K562 (cell line): ENCODE data around the gene PRDM12. TPM values are rescaled to one million over a fixed set of nuclear protein-coding genes. Genes with fewer than 3 reads are reported as not detected.

ENCODE experiments used
- C11orf30 ChIP-seq: fragments of 450-650 bp; IDR thresholded peaks from 2 replicates; pipeline ENCODE4 v1.6.1; 2016; ENCODE audit warnings: low read depth, mild to moderate bottlenecking
- CBX8 ChIP-seq: fragments of 200-600 bp; sonication (generic); IDR thresholded peaks from 2 replicates; pipeline ENCODE4 v1.6.1; 2012; ENCODE audit warnings: borderline replicate concordance, mixed run types, low read depth, mild to moderate bottlenecking, moderate library complexity, mixed read lengths, low read length, control low read depth, inconsistent platforms; ENCODE audit not compliant: poor library complexity, severe bottlenecking; ENCODE audit errors: extremely low read depth
- COPS2 ChIP-seq: fragments of 450-650 bp; conservative IDR thresholded peaks from 2 replicates; pipeline ENCODE4 v1.6.1; 2016; ENCODE audit warnings: mild to moderate bottlenecking, moderate library complexity
- KDM1A ChIP-seq, 2 experiments: fragments of 450-650 bp; IDR thresholded peaks; 2 replicates each; pipeline ENCODE4 v1.6.1; 2016; ENCODE audit warnings: mild to moderate bottlenecking in 2 of 2
- L3MBTL2 ChIP-seq: fragments of 450-650 bp; IDR thresholded peaks from 2 replicates; pipeline ENCODE4 v1.6.1; 2016; ENCODE audit warnings: mild to moderate bottlenecking, moderate library complexity
- MAFG ChIP-seq: fragments of 450-650 bp; conservative IDR thresholded peaks from 2 replicates; pipeline ENCODE4 v1.6.1; 2016; ENCODE audit warnings: missing genetic modification characterization, missing compliant biosample characterization
- NFE2 ChIP-seq: IDR thresholded peaks from 2 replicates; pipeline ENCODE4 v1.6.1; 2014; ENCODE audit warnings: antibody characterized with exemption, low read depth
- RB1 ChIP-seq: fragments of 450-650 bp; IDR thresholded peaks from 2 replicates; pipeline ENCODE4 v1.6.1; 2017; ENCODE audit warnings: low read depth, mild to moderate bottlenecking
- RFX1 ChIP-seq: fragments of 450-650 bp; IDR thresholded peaks from 2 replicates; pipeline ENCODE4 v1.6.1; 2016; ENCODE audit warnings: mild to moderate bottlenecking, moderate library complexity
- USF2 ChIP-seq: sonication (generic); formaldehyde crosslinking; IDR thresholded peaks from 2 replicates; pipeline ENCODE4 v1.5.0; 2020; ENCODE audit warnings: missing genetic modification reagents
- ZFX ChIP-seq: sonication (generic); formaldehyde crosslinking; IDR thresholded peaks from 2 replicates; pipeline ENCODE4 v1.8.0; 2022; ENCODE audit warnings: mild to moderate bottlenecking, missing genetic modification reagents, moderate library complexity
- ZNF766 ChIP-seq: fragments of 200-800 bp; sonication (Bioruptor generic); conservative IDR thresholded peaks from 2 replicates; pipeline ENCODE4 v1.6.1; 2016; ENCODE audit warnings: missing genetic modification characterization, missing compliant biosample characterization
- polyA plus RNA-seq, 8 experiments: library from polyadenylated mRNA; depleted of rRNA in 4 of 8; stranded (reverse) in 5 of 8; unstranded in 3 of 8; fragments of >200 nt; fragmentation: Nextera tagmentation in 2 of 8; fragmentation: Illumina TruSeq in 1 of 8; extraction: Ambion mirVana in 2 of 8; extraction: Trizol in 1 of 8; gene quantifications; 2 replicates each; pipeline versions ENCODE4 v1.2.1 to v1.2.3, GENCODE V29; 2011 to 2014; ENCODE audit warnings: inconsistent platforms in 1 of 8, missing spikeins in 1 of 8
- total RNA-seq, 7 experiments: library from RNA; depleted of rRNA in 6 of 7; stranded (reverse); fragments of >200 nt in 6 of 7; fragmentation: Illumina TruSeq in 2 of 7; extraction: Trizol in 2 of 7; gene quantifications; 2 replicates each; pipeline versions ENCODE4 v1.2.1 to v1.2.3, GENCODE V29; 2011 to 2021; ENCODE audit warnings: low replicate concordance in 1 of 7
- TF ChIP-seq, protein P1 (sequence below), 2 experiments: IDR thresholded peaks; 2 replicates each; pipeline ENCODE4 v1.6.1; 2011; ENCODE audit warnings: borderline replicate concordance in 1 of 2, control low read depth in 1 of 2, low read depth in 1 of 2, low read length in 1 of 2, mild to moderate bottlenecking in 1 of 2, mixed read lengths in 1 of 2, moderate library complexity in 1 of 2; ENCODE audit not compliant: insufficient read depth in 1 of 2, insufficient read length in 1 of 2, poor library complexity in 1 of 2, severe bottlenecking in 1 of 2; ENCODE audit errors: extremely low read depth in 1 of 2
- TF ChIP-seq, protein P2 (sequence below): fragments of 450-650 bp; IDR thresholded peaks from 2 replicates; pipeline ENCODE4 v1.6.1; 2016; ENCODE audit warnings: mild to moderate bottlenecking, moderate library complexity

PRDM12 gene
- total and polyA plus RNA-seq, 9 of the 15 experiments (the other 6 are each of a cell fraction or from before 2014, with no cell fraction given), result 0.04 to 0.22 (median 0.07) TPM; not detected in 3

GRCh38 chr9:130672466-130672865 lies 8.1 kb downstream of the PRDM12 start (continued):
- no peak for TF ChIP-seq USF2 (CRISPR knock-in tag)
- peak; percentile 59 for TF ChIP-seq C11orf30
- TF ChIP-seq RFX1, result no peak
- no peak for TF ChIP-seq ZNF766
- peak; percentile 54 for TF ChIP-seq MAFG (tag)
- TF ChIP-seq ZFX (CRISPR knock-in tag), result peak; percentile 39; the same call in 1 of the 2 replicates
- TF ChIP-seq, protein P1, sequence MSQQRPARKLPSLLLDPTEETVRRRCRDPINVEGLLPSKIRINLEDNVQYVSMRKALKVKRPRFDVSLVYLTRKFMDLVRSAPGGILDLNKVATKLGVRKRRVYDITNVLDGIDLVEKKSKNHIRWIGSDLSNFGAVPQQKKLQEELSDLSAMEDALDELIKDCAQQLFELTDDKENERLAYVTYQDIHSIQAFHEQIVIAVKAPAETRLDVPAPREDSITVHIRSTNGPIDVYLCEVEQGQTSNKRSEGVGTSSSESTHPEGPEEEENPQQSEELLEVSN (IDR thresholded peaks at IDR 0.05; ENCODE audit: borderline replicate concordance in 1 of 2, extremely low read depth in 1 of 2, insufficient read depth in 1 of 2, insufficient read length in 1 of 2, low read depth in 1 of 2, low read length in 1 of 2, poor library complexity in 1 of 2, severe bottlenecking in 1 of 2), result peak in 1 of 2 experiments; percentile 28
- TF ChIP-seq RB1, result no peak
- TF ChIP-seq COPS2, result no peak
- TF ChIP-seq CBX8, result no peak
- peak; percentile 77 for TF ChIP-seq NFE2
- no peak for TF ChIP-seq KDM1A (IDR thresholded peaks at IDR 0.05)
- TF ChIP-seq, protein P2, sequence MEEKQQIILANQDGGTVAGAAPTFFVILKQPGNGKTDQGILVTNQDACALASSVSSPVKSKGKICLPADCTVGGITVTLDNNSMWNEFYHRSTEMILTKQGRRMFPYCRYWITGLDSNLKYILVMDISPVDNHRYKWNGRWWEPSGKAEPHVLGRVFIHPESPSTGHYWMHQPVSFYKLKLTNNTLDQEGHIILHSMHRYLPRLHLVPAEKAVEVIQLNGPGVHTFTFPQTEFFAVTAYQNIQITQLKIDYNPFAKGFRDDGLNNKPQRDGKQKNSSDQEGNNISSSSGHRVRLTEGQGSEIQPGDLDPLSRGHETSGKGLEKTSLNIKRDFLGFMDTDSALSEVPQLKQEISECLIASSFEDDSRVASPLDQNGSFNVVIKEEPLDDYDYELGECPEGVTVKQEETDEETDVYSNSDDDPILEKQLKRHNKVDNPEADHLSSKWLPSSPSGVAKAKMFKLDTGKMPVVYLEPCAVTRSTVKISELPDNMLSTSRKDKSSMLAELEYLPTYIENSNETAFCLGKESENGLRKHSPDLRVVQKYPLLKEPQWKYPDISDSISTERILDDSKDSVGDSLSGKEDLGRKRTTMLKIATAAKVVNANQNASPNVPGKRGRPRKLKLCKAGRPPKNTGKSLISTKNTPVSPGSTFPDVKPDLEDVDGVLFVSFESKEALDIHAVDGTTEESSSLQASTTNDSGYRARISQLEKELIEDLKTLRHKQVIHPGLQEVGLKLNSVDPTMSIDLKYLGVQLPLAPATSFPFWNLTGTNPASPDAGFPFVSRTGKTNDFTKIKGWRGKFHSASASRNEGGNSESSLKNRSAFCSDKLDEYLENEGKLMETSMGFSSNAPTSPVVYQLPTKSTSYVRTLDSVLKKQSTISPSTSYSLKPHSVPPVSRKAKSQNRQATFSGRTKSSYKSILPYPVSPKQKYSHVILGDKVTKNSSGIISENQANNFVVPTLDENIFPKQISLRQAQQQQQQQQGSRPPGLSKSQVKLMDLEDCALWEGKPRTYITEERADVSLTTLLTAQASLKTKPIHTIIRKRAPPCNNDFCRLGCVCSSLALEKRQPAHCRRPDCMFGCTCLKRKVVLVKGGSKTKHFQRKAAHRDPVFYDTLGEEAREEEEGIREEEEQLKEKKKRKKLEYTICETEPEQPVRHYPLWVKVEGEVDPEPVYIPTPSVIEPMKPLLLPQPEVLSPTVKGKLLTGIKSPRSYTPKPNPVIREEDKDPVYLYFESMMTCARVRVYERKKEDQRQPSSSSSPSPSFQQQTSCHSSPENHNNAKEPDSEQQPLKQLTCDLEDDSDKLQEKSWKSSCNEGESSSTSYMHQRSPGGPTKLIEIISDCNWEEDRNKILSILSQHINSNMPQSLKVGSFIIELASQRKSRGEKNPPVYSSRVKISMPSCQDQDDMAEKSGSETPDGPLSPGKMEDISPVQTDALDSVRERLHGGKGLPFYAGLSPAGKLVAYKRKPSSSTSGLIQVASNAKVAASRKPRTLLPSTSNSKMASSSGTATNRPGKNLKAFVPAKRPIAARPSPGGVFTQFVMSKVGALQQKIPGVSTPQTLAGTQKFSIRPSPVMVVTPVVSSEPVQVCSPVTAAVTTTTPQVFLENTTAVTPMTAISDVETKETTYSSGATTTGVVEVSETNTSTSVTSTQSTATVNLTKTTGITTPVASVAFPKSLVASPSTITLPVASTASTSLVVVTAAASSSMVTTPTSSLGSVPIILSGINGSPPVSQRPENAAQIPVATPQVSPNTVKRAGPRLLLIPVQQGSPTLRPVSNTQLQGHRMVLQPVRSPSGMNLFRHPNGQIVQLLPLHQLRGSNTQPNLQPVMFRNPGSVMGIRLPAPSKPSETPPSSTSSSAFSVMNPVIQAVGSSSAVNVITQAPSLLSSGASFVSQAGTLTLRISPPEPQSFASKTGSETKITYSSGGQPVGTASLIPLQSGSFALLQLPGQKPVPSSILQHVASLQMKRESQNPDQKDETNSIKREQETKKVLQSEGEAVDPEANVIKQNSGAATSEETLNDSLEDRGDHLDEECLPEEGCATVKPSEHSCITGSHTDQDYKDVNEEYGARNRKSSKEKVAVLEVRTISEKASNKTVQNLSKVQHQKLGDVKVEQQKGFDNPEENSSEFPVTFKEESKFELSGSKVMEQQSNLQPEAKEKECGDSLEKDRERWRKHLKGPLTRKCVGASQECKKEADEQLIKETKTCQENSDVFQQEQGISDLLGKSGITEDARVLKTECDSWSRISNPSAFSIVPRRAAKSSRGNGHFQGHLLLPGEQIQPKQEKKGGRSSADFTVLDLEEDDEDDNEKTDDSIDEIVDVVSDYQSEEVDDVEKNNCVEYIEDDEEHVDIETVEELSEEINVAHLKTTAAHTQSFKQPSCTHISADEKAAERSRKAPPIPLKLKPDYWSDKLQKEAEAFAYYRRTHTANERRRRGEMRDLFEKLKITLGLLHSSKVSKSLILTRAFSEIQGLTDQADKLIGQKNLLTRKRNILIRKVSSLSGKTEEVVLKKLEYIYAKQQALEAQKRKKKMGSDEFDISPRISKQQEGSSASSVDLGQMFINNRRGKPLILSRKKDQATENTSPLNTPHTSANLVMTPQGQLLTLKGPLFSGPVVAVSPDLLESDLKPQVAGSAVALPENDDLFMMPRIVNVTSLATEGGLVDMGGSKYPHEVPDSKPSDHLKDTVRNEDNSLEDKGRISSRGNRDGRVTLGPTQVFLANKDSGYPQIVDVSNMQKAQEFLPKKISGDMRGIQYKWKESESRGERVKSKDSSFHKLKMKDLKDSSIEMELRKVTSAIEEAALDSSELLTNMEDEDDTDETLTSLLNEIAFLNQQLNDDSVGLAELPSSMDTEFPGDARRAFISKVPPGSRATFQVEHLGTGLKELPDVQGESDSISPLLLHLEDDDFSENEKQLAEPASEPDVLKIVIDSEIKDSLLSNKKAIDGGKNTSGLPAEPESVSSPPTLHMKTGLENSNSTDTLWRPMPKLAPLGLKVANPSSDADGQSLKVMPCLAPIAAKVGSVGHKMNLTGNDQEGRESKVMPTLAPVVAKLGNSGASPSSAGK, result peak; percentile 61
- TF ChIP-seq L3MBTL2, result peak; percentile 67
